Prostate gland (tissue), 2 donors: Measurements from ENCODE around the gene PARP1. TPM values are rescaled to one million over a fixed set of nuclear protein-coding genes. Genes with fewer than 3 reads are reported as not detected.

ENCODE experiments used
- DNase-seq: peaks from one replicate; pipeline ENCODE4 v3.0.0-alpha.2; 2019; ENCODE audit warnings: low spot score
- H3K27ac ChIP-seq, 2 donors: fragments of 200-600 bp; sonication (generic); 2 replicates each; pipeline ENCODE4 v1.5.1; 2017 to 2019
- H3K27me3 ChIP-seq: fragments of 200-600 bp; sonication (generic); replicated peaks from 2 replicates; pipeline ENCODE4 v1.5.1; 2019; ENCODE audit not compliant: insufficient read depth
- H3K36me3 ChIP-seq, 2 donors: fragments of 200-600 bp; sonication (generic); 1 replicate in 1 of 2; 2 replicates in 1 of 2; pipeline versions ENCODE4 v1.5.1 to v1.8.1; 2017 to 2019
- H3K4me1 ChIP-seq: fragments of 200-600 bp; sonication (generic); replicated peaks from 2 replicates; pipeline ENCODE4 v1.5.1; 2019
- H3K4me3 ChIP-seq, 2 donors: fragments of 200-600 bp; sonication (generic); 2 replicates each; pipeline ENCODE4 v1.5.1; 2017 to 2019
- H3K9me3 ChIP-seq: fragments of 200-600 bp; sonication (generic); 2 replicates; pipeline ENCODE4 v1.5.1; 2017
- POLR2A ChIP-seq: fragments of 450-650 bp; IDR thresholded peaks from one replicate; pipeline ENCODE4 v1.6.1; 2016; ENCODE audit warnings: antibody characterized with exemption, mild to moderate bottlenecking
- POLR2AphosphoS5 ChIP-seq: sonication (generic); formaldehyde crosslinking; IDR thresholded peaks from one replicate; pipeline ENCODE4 v1.6.1; 2017; ENCODE audit warnings: antibody characterized with exemption
- WGBS: methylation state at CpG from one replicate; pipeline ENCODE4 v1.1.5; 2018; 5-methylcytosine and 5-hydroxymethylcytosine counted together
- intact Hi-C: fragments of 100-400 bp; cut with DNase I; formaldehyde crosslinking; loops from one replicate; pipeline ENCODE4 v1.14.2; 2022
- total RNA-seq, 2 donors: library from RNA; depleted of rRNA; stranded (reverse); fragments of >200 nt; gene quantifications; one replicate each; pipeline ENCODE4 v1.1.0, GENCODE V29; 2016
- TF ChIP-seq, protein P1 (sequence below), 4 experiments: fragments of 200-600 bp in 2 of 4; fragments of 450-650 bp in 2 of 4; sonication (generic) in 2 of 4; IDR thresholded peaks; 1 replicate in 3 of 4; 2 replicates in 1 of 4; pipeline ENCODE4 v1.5.1; 2016 to 2019; ENCODE audit warnings: antibody characterized with exemption in 4 of 4, mild to moderate bottlenecking in 2 of 4, moderate library complexity in 2 of 4

PARP1 gene
- total RNA-seq, 2 donors from 2014 or later = 197 to 212 TPM

- intact Hi-C loops = no loop called here
- Histone ChIP-seq H3K27me3 (no peaks in the 10 kb centered on the region), H3K36me3 (peaks cover 21 to 47% of the 10 kb centered on the region in 2 donors), H3K4me3 (no peak overlapping the region), H3K27ac (no peak overlapping the region), H3K9me3 (no peaks in the 10 kb centered on the region), H3K4me1 (no peaks in the 10 kb centered on the region)
- 83% methylated on average over 5 of the region's 5 CpGs for WGBS
- DNase-seq = no peak
- TF ChIP-seq POLR2A (no peak), POLR2AphosphoS5 (no peak)
- TF ChIP-seq, protein P1, sequence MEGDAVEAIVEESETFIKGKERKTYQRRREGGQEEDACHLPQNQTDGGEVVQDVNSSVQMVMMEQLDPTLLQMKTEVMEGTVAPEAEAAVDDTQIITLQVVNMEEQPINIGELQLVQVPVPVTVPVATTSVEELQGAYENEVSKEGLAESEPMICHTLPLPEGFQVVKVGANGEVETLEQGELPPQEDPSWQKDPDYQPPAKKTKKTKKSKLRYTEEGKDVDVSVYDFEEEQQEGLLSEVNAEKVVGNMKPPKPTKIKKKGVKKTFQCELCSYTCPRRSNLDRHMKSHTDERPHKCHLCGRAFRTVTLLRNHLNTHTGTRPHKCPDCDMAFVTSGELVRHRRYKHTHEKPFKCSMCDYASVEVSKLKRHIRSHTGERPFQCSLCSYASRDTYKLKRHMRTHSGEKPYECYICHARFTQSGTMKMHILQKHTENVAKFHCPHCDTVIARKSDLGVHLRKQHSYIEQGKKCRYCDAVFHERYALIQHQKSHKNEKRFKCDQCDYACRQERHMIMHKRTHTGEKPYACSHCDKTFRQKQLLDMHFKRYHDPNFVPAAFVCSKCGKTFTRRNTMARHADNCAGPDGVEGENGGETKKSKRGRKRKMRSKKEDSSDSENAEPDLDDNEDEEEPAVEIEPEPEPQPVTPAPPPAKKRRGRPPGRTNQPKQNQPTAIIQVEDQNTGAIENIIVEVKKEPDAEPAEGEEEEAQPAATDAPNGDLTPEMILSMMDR (IDR thresholded peaks at IDR 0.05) = no peak
These were observed 25.9 kb downstream of the PARP1 start for GRCh38 chr1:226382030-226382429.

- H3K36me3 ChIP-seq = peaks cover 21 to 52% of the 10 kb centered on the region in 2 donors
- WGBS = 88% methylated on average over 15 of the region's 15 CpGs
- no peaks in the 10 kb centered on the region for H3K27me3 ChIP-seq
- DNase-seq = no peak
- H3K4me1 ChIP-seq = no peaks in the 10 kb centered on the region
- intact Hi-C loops = no loop called here
- H3K9me3 ChIP-seq = no peaks in the 10 kb centered on the region
- TF ChIP-seq, protein P1 (IDR thresholded peaks at IDR 0.05) = no peak
- no peak for TF ChIP-seq POLR2A
- TF ChIP-seq POLR2AphosphoS5 = no peak
- H3K4me3 ChIP-seq = no peak overlapping the region
- H3K27ac ChIP-seq = no peak overlapping the region
These were observed 26.5 kb downstream of the PARP1 start for GRCh38 chr1:226381226-226381998.

DNA sequence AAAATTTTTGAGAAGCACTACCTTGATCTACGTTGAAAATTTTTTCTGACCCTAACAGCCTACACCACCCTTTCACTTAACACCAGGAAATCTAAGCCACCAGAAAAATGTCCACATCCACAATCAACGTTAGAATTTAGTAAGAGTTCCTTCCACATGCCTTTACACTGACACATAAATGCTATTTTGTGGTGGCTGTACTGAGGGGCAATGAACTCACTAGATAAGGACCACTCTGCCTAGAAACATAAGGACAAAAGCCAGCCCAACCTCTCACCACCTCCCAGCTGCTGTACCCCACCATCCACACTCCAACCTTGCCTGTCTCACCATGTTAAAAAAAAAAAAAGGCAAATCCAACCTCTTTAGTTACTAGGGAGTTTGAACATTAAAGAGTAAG is 29.8 kb downstream of the PARP1 start:
- H3K4me1 ChIP-seq = no peaks in the 10 kb centered on the region
- intact Hi-C loops = no loop called here
- H3K9me3 ChIP-seq = no peaks in the 10 kb centered on the region
- no peaks in the 10 kb centered on the region for H3K27me3 ChIP-seq
- H3K4me3 ChIP-seq = no peak overlapping the region
- DNase-seq = no peak
- no peak overlapping the region for H3K27ac ChIP-seq
- WGBS = 81% methylated on average over 2 of the region's 2 CpGs
- TF ChIP-seq, protein P1 (IDR thresholded peaks at IDR 0.05) = no peak
- no peak for TF ChIP-seq POLR2AphosphoS5
- TF ChIP-seq POLR2A = no peak
- H3K36me3 ChIP-seq = peaks cover 16 to 45% of the 10 kb centered on the region in 2 donors

GRCh38 chr1:226376300-226376699 is 31.6 kb downstream of the PARP1 start:
- Histone ChIP-seq H3K9me3 (no peaks in the 10 kb centered on the region), H3K4me1 (no peaks in the 10 kb centered on the region), H3K27me3 (no peaks in the 10 kb centered on the region), H3K4me3 (no peak overlapping the region), H3K27ac (no peak overlapping the region), H3K36me3 (peaks cover 18 to 34% of the 10 kb centered on the region in 2 donors)
- no peak for TF ChIP-seq POLR2A
- TF ChIP-seq, protein P1 (IDR thresholded peaks at IDR 0.05) = no peak
- TF ChIP-seq POLR2AphosphoS5 = no peak
- 77% methylated on average over 3 of the region's 3 CpGs for WGBS
- no peak for DNase-seq
- intact Hi-C loops = no loop called here

GRCh38 chr1:226373376-226373775 is 34.5 kb downstream of the PARP1 start:
- H3K27ac ChIP-seq = no peak overlapping the region
- H3K36me3 ChIP-seq = peaks cover 14 to 23% of the 10 kb centered on the region in 2 donors
- no peaks in the 10 kb centered on the region for H3K9me3 ChIP-seq
- no peak for DNase-seq
- TF ChIP-seq, protein P1 (IDR thresholded peaks at IDR 0.05) = no peak
- TF ChIP-seq POLR2A (no peak), POLR2AphosphoS5 (no peak)
- intact Hi-C loops = no loop called here
- no peaks in the 10 kb centered on the region for H3K27me3 ChIP-seq
- 83% methylated on average over 7 of the region's 7 CpGs for WGBS
- H3K4me3 ChIP-seq = no peak overlapping the region
- no peaks in the 10 kb centered on the region for H3K4me1 ChIP-seq
